ENCODE data around the gene DCTN1.

DNA sequence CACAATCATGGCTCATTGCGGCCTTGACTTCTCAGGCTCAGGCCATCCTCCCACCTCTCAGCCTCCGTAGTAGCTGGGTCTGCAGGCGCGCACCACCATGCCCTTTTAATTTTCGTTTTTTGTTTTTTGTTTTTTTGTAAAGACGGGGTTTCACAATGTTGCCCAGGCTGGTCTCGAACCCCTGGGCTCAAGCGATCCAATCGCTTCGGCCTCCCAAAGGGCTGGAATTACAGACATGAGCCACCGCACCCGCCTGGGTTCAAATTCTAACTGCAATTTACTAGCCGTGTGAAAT is 12.3 kb upstream of the DCTN1 start:
- TF ChIP-seq CTCF (conservative IDR thresholded peaks at IDR 0.05 in 1 of 2, IDR thresholded peaks at IDR 0.05 in 1 of 2; ENCODE audit: low read depth in 1 of 2, low read length in 2 of 2) = no peak
- TF ChIP-seq EZH2 (IDR thresholded peaks at IDR 0.05; ENCODE audit: low read length, missing control alignments) = no peak
